Gastroesophageal sphincter (tissue), 4 donors: Measurements from ENCODE around the gene KLRG1. TPM values are rescaled to one million over a fixed set of nuclear protein-coding genes. Genes with fewer than 3 reads are reported as not detected.

Experiments used
- ATAC-seq: fragments of 150-250 bp; one replicate; pipeline ENCODE4 v1.9.1; 2016; ENCODE audit warnings: mild to moderate bottlenecking, moderate library complexity
- H3K27ac ChIP-seq, 4 donors: fragments of 200-600 bp; sonication (generic) in 3 of 4; 1 replicate in 3 of 4; 2 replicates in 1 of 4; pipeline ENCODE4 v1.5.1; 2016 to 2019
- H3K27me3 ChIP-seq: fragments of 200-600 bp; sonication (generic); one replicate; pipeline ENCODE4 v1.5.1; 2019
- H3K36me3 ChIP-seq, 2 donors: fragments of 200-600 bp; sonication (generic); one replicate each; pipeline ENCODE4 v1.5.1; 2019; ENCODE audit warnings: control low read depth in 1 of 2
- H3K4me1 ChIP-seq, 3 donors: fragments of 200-600 bp; sonication (generic); 1 replicate in 2 of 3; 2 replicates in 1 of 3; pipeline ENCODE4 v1.5.1; 2016 to 2019; ENCODE audit warnings: control low read depth in 2 of 3
- H3K4me3 ChIP-seq, 2 donors: fragments of 200-600 bp; sonication (generic); one replicate each; pipeline ENCODE4 v1.5.1; 2019; ENCODE audit warnings: mild to moderate bottlenecking in 1 of 2, moderate library complexity in 1 of 2
- H3K9me3 ChIP-seq, 3 donors: fragments of 200-600 bp; sonication (generic); one replicate each; pipeline ENCODE4 v1.5.1; 2017 to 2019; ENCODE audit warnings: control low read depth in 2 of 3
- CTCF ChIP-seq, 4 experiments: fragments of 200-600 bp in 2 of 4; fragments of 450-650 bp in 2 of 4; sonication (generic) in 1 of 4; IDR thresholded peaks; one replicate each; pipeline ENCODE4 v1.5.1; 2017 to 2019; ENCODE audit warnings: antibody characterized with exemption in 4 of 4, mild to moderate bottlenecking in 2 of 4, moderate library complexity in 2 of 4
- EP300 ChIP-seq: sonication (generic); formaldehyde crosslinking; IDR thresholded peaks from one replicate; pipeline ENCODE4 v1.6.1; 2017; ENCODE audit warnings: antibody characterized with exemption, mild to moderate bottlenecking
- POLR2A ChIP-seq, 2 donors: fragments of 450-650 bp; IDR thresholded peaks; one replicate each; pipeline ENCODE4 v1.6.1; 2017; ENCODE audit warnings: antibody characterized with exemption in 2 of 2, mild to moderate bottlenecking in 2 of 2, moderate library complexity in 1 of 2
- POLR2AphosphoS5 ChIP-seq: sonication (generic); formaldehyde crosslinking; IDR thresholded peaks from one replicate; pipeline ENCODE4 v1.6.1; 2017; ENCODE audit warnings: antibody characterized with exemption
- WGBS, 2 donors: methylation state at CpG; one replicate each; pipeline ENCODE4 v1.1.5; 2018; ENCODE audit warnings: low coverage in 1 of 2; 5-methylcytosine and 5-hydroxymethylcytosine counted together
- total RNA-seq, 4 donors: library from RNA; depleted of rRNA; stranded (reverse); fragments of >200 nt; gene quantifications; one replicate each; pipeline ENCODE4 v1.1.0, GENCODE V29; 2016

The KLRG1 gene
- total RNA-seq, 4 donors from 2014 or later, result 0.45 to 5.7 (median 1.6) TPM; not detected in 1

- Histone ChIP-seq H3K9me3 (no peaks in the 10 kb centered on the region), H3K4me1 (no peaks in the 10 kb centered on the region), H3K27ac (no peak overlapping the region), H3K4me3 (no peak overlapping the region), H3K27me3 (no peaks in the 10 kb centered on the region), H3K36me3 (no peaks in the 10 kb centered on the region)
- no peak for ATAC-seq
- TF ChIP-seq CTCF (IDR thresholded peaks at IDR 0.05) (no peak), EP300 (no peak), POLR2AphosphoS5 (no peak), POLR2A (IDR thresholded peaks at IDR 0.05) (no peak)
- 55 to 100% methylated on average over 1 to 2 of the region's 2 CpGs for WGBS, 2 donors
These were observed 41.4 kb downstream of the KLRG1 start for GRCh38 chr12:9030776-9031175.

GRCh38 chr12:9032202-9032964 is 43.0 kb downstream of the KLRG1 start:
- no peak for ATAC-seq
- Histone ChIP-seq H3K27ac (no peak overlapping the region), H3K4me1 (no peaks in the 10 kb centered on the region), H3K4me3 (no peak overlapping the region), H3K36me3 (no peaks in the 10 kb centered on the region), H3K27me3 (no peaks in the 10 kb centered on the region), H3K9me3 (no peaks in the 10 kb centered on the region)
- WGBS, 2 donors, result 81 to 87% methylated on average over 5 of the region's 5 CpGs
- TF ChIP-seq CTCF (IDR thresholded peaks at IDR 0.05) (no peak), EP300 (no peak), POLR2AphosphoS5 (no peak), POLR2A (IDR thresholded peaks at IDR 0.05) (no peak)

- H3K4me1 ChIP-seq, result no peaks in the 10 kb centered on the region
- H3K4me3 ChIP-seq, result no peak overlapping the region
- H3K27me3 ChIP-seq, result no peaks in the 10 kb centered on the region
- H3K27ac ChIP-seq, result no peak overlapping the region
- WGBS, 2 donors, result 83% methylated on average over 1 of the region's 2 CpGs; no CpG with 5 or more reads in 1 of the 2 donors
- ATAC-seq, result no peak
- no peaks in the 10 kb centered on the region for H3K9me3 ChIP-seq
- TF ChIP-seq EP300 (no peak), POLR2AphosphoS5 (no peak), POLR2A (IDR thresholded peaks at IDR 0.05) (no peak)
- H3K36me3 ChIP-seq, result no peaks in the 10 kb centered on the region
These were observed 44.0 kb downstream of the KLRG1 start for GRCh38 chr12:9033265-9033887.

GRCh38 chr12:9034095-9034494 is 44.7 kb downstream of the KLRG1 start:
- ATAC-seq, result no peak
- Histone ChIP-seq H3K4me1 (no peaks in the 10 kb centered on the region), H3K27ac (no peak overlapping the region), H3K36me3 (no peaks in the 10 kb centered on the region), H3K9me3 (no peaks in the 10 kb centered on the region), H3K4me3 (no peak overlapping the region), H3K27me3 (no peaks in the 10 kb centered on the region)
- 93 to 96% methylated on average over 6 of the region's 6 CpGs for WGBS, 2 donors
- TF ChIP-seq CTCF (IDR thresholded peaks at IDR 0.05), result no peak
- TF ChIP-seq POLR2AphosphoS5, result no peak
- no peak for TF ChIP-seq POLR2A (IDR thresholded peaks at IDR 0.05)
- TF ChIP-seq EP300, result no peak

- H3K36me3 ChIP-seq, result no peaks in the 10 kb centered on the region
- 55% methylated on average over 6 of the region's 6 CpGs for WGBS, 2 donors
- no peaks in the 10 kb centered on the region for H3K27me3 ChIP-seq
- TF ChIP-seq POLR2AphosphoS5 (no peak), EP300 (no peak), CTCF (IDR thresholded peaks at IDR 0.05) (no peak), POLR2A (IDR thresholded peaks at IDR 0.05) (no peak)
- ATAC-seq, result no peak
- no peaks in the 10 kb centered on the region for H3K4me1 ChIP-seq
- H3K9me3 ChIP-seq, result no peaks in the 10 kb centered on the region
- H3K4me3 ChIP-seq, result no peak overlapping the region
- H3K27ac ChIP-seq, result no peak overlapping the region
These were observed 46.9 kb downstream of the KLRG1 start for GRCh38 chr12:9036227-9036626.
